ENCODE data around the gene NANP. TPM values are rescaled to one million over a fixed set of nuclear protein-coding genes. Genes with fewer than 3 reads are reported as not detected.
"Not testable (repeated sequence)": the region's sequence is repeated elsewhere in the genome, so short reads cannot be mapped to it uniquely, and the experiment has no call there.

The NANP gene
- total and polyA plus RNA-seq, 2 donors from 2014 or later, result 3.4 to 5.1 TPM

DNA sequence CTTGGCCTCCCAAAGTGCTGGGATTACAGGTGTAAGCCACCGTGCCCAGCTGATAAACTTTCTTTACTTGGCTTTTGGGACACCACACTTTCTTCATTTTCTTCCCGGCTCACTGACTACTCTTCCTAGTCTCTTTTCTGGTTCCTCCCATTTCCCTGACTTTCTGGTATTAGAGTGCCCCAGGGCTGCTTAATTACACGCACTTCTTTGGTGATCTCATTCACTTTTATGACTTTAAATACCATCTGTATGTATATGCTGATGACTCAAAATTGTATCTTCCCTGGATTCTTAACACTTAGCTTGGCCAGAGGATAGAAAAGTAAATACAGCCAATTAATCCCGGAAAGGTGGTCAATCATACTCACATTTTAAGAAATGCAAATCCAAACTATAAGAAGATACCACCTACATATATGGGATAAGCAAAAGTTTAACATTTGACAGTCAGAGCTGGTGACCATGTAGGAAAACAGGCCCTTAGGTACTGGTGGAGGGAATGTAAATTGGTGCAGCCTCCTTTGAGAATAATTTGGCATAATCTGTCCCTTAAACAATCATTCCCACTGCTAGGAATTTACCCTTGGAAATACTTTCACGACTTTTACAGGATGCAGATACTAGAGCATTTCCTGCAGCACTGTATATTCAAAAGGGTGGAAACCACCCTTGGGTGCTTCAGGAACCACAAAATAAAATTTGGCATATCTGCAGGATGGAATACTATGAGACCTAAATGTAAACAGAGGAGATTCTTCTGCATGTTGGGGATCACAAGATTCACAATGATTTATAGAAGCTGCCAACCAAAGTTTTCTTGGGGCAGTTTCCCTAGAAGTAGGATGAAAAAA lies 9.4 kb upstream of the NANP start:
- FAIRE-seq (no peak), DNase-seq (no peak)
- Histone ChIP-seq H3K9me3 (ENCODE audit: control insufficient read depth in 2 of 3, insufficient read depth in 1 of 3, low read length in 3 of 3) (peaks cover 0 to 4% (median 0%) of the 10 kb centered on the region in 3 donors), H3K4me3 (ENCODE audit: low read length in 3 of 3) (no peak overlapping the region), H3K4me1 (ENCODE audit: control insufficient read depth in 2 of 3, insufficient read depth in 2 of 3, low read depth in 1 of 3, low read length in 3 of 3) (no peaks in the 10 kb centered on the region), H3K36me3 (ENCODE audit: control insufficient read depth in 2 of 3, insufficient read depth in 3 of 3, low read length in 3 of 3) (peaks cover 0 to 6% (median 0%) of the 10 kb centered on the region in 3 donors), H3K9ac (ENCODE audit: low read length in 3 of 3) (no peak overlapping the region), H3K27me3 (ENCODE audit: control insufficient read depth, insufficient read depth, low read length) (no peaks in the 10 kb centered on the region), H3K27ac (ENCODE audit: low read depth in 2 of 2, low read length in 2 of 2) (no peak overlapping the region)
- TF ChIP-seq, protein P1, sequence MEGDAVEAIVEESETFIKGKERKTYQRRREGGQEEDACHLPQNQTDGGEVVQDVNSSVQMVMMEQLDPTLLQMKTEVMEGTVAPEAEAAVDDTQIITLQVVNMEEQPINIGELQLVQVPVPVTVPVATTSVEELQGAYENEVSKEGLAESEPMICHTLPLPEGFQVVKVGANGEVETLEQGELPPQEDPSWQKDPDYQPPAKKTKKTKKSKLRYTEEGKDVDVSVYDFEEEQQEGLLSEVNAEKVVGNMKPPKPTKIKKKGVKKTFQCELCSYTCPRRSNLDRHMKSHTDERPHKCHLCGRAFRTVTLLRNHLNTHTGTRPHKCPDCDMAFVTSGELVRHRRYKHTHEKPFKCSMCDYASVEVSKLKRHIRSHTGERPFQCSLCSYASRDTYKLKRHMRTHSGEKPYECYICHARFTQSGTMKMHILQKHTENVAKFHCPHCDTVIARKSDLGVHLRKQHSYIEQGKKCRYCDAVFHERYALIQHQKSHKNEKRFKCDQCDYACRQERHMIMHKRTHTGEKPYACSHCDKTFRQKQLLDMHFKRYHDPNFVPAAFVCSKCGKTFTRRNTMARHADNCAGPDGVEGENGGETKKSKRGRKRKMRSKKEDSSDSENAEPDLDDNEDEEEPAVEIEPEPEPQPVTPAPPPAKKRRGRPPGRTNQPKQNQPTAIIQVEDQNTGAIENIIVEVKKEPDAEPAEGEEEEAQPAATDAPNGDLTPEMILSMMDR (IDR thresholded peaks at IDR 0.05; ENCODE audit: borderline replicate concordance, extremely low read depth, insufficient read depth), result no peak
- intact Hi-C loops (cut with DNase I), result no loop called here

DNA sequence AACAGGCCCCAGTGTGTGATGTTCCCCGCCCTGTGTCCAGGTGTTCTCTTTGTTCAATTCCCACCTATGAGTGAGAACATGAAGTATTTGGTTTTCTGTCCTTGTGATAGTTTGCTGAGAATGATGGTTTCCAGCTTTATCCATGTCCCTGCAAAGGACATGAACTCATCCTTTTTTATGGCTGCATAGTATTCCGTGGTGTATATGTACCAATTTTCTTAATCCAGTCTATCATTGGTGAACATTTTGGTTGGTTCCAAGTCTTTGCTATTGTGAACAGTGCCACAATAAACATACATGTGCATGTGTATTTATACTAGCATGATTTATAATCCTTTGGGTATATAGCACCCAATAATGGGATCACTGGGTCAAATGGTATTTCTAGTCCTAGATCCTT lies 6.8 kb upstream of the NANP start:
- H3K36me3 ChIP-seq (ENCODE audit: control insufficient read depth in 2 of 3, insufficient read depth in 3 of 3, low read length in 3 of 3); H3K4me1 ChIP-seq (ENCODE audit: control insufficient read depth in 2 of 3, insufficient read depth in 2 of 3, low read depth in 1 of 3, low read length in 3 of 3); H3K9me3 ChIP-seq (ENCODE audit: control insufficient read depth in 2 of 3, insufficient read depth in 1 of 3, low read length in 3 of 3); intact Hi-C loops (cut with DNase I); DNase-seq; H3K4me3 ChIP-seq (ENCODE audit: low read length in 3 of 3); H3K27me3 ChIP-seq (ENCODE audit: control insufficient read depth, insufficient read depth, low read length); FAIRE-seq; H3K27ac ChIP-seq (ENCODE audit: low read depth in 2 of 2, low read length in 2 of 2); H3K9ac ChIP-seq (ENCODE audit: low read length in 3 of 3): not testable (repeated sequence)

DNA sequence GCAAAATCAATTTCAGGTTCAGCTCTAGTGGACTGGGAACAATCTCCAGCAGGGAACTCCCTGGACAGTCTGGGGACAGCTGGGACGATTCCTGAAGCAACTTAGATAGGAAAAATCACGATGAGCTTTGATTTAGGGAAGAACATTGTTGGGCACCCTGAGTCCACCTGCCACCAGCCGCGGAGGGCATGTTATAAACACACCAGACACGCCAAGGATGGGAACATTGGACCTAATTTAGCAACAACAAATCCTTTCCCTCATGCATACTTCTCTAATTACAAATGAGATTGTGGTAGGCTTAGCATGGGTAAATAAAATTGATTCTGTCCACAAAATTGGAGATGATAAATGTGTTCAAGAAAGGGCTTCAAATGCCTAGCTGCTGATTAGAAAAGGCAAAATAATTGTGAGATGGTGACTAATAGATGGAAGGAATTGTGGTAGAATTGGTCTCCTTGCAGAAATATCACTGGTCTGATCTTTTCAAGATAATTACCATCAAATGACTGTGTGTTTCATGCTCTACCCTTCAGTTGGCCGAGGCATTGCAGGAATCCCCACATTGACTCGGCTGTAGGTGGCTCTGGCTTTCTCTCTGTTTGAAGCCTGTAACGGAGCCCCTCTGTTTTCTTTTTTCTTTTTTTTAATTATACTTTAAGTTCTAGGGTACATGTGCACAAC lies 6.1 kb upstream of the NANP start:
- intact Hi-C loops (cut with DNase I), result no loop called here
- Histone ChIP-seq H3K27ac (ENCODE audit: low read depth in 2 of 2, low read length in 2 of 2) (no peak overlapping the region), H3K36me3 (ENCODE audit: control insufficient read depth in 2 of 3, insufficient read depth in 3 of 3, low read length in 3 of 3) (peaks cover 0 to 6% (median 0%) of the 10 kb centered on the region in 3 donors), H3K4me1 (ENCODE audit: control insufficient read depth in 2 of 3, insufficient read depth in 2 of 3, low read depth in 1 of 3, low read length in 3 of 3) (no peaks in the 10 kb centered on the region), H3K9me3 (ENCODE audit: control insufficient read depth in 2 of 3, insufficient read depth in 1 of 3, low read length in 3 of 3) (no peaks in the 10 kb centered on the region), H3K4me3 (ENCODE audit: low read length in 3 of 3) (no peak overlapping the region), H3K9ac (ENCODE audit: low read length in 3 of 3) (no peak overlapping the region), H3K27me3 (ENCODE audit: control insufficient read depth, insufficient read depth, low read length) (no peaks in the 10 kb centered on the region)
- TF ChIP-seq, protein P1 (IDR thresholded peaks at IDR 0.05; ENCODE audit: borderline replicate concordance, extremely low read depth, insufficient read depth), result no peak
- FAIRE-seq (no peak), DNase-seq (no peak)

- no peaks in the 10 kb centered on the region for H3K27me3 ChIP-seq (ENCODE audit: control insufficient read depth, insufficient read depth, low read length)
- peaks cover 0 to 10% (median 4%) of the 10 kb centered on the region in 3 donors for H3K4me1 ChIP-seq (ENCODE audit: control insufficient read depth in 2 of 3, insufficient read depth in 2 of 3, low read depth in 1 of 3, low read length in 3 of 3)
- H3K4me3 ChIP-seq (ENCODE audit: low read length in 3 of 3), result no peak overlapping the region
- H3K9me3 ChIP-seq (ENCODE audit: control insufficient read depth in 2 of 3, insufficient read depth in 1 of 3, low read length in 3 of 3), result no peaks in the 10 kb centered on the region
- H3K36me3 ChIP-seq (ENCODE audit: control insufficient read depth in 2 of 3, insufficient read depth in 3 of 3, low read length in 3 of 3), result no peaks in the 10 kb centered on the region
- no peak overlapping the region for H3K27ac ChIP-seq (ENCODE audit: low read depth in 2 of 2, low read length in 2 of 2)
- no peak for FAIRE-seq
- no peak overlapping the region for H3K9ac ChIP-seq (ENCODE audit: low read length in 3 of 3)
- DNase-seq, result no peak
- TF ChIP-seq, protein P1 (IDR thresholded peaks at IDR 0.05; ENCODE audit: borderline replicate concordance, extremely low read depth, insufficient read depth), result no peak
- intact Hi-C loops (cut with DNase I), result no loop called here
Observed at GRCh38 chr20:25626779-25627178, 3.0 kb upstream of the NANP start.

Data from kidney (tissue), 14 donors.